Fibroblast of skin of abdomen (primary cell): Measurements from ENCODE around the gene PPP4R4.
"Not testable (repeated sequence)": the region's sequence is repeated elsewhere in the genome, so short reads cannot be mapped to it uniquely, and the experiment has no call there.

ENCODE experiments used
- DNase-seq: peaks from one replicate; pipeline ENCODE4 v3.0.0-alpha.2; 2013

Gene PPP4R4

DNA sequence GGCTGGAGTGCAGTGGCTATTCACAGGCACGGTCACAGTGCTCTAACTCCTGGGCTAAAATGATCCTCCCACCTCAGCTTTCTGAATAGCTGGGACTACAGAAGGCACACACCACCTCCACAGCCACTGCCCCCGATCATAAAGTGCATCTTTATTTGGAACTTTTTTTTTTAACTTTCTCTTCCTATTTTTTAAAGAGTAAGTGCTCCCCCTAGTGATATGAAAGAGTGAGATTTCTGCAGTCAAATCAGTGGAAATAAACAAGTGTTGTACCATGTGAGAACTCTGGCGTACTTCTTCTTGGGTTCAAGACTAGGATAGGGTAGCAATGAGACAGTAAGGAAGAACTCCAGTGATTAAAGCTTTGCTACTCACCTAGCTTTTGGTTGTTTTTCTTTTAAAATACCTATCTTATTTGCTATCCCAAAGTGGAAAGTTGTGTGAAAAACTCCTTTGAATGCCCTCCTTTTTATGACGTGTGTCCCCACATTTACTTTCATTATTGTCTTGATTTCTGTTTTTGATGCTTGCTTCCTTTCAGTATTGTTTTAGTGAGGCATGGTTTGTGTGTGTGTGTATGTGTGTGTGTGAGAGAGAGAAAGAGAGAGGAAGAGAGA, 6.6 kb downstream of the PPP4R4 start:
- peak; percentile 32 for DNase-seq

- no peak for DNase-seq
These were observed 7.7 kb downstream of the PPP4R4 start for GRCh38 chr14:94181835-94182234.

GRCh38 chr14:94192536-94192935, 18.4 kb downstream of the PPP4R4 start:
- DNase-seq = no peak

DNA sequence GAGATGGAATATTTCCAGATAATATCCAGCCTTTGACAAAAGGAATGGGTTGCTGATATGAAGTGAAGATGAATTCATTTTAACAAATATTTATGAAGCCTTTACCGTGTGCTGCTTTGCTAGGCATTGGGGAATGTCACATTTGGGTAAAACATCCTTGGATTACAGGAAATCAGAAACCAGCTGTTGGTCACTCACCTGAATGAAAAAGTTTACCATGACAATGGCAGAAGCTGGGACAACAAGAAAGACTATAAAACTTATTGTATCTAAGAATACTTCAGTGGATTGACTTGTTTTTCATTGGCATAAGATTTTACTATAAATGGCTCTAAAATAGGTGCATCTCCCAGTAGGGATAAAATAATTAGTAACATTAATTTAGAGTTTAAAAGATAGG, 19.7 kb downstream of the PPP4R4 start:
- no peak for DNase-seq

GRCh38 chr14:94196057-94196456, 21.9 kb downstream of the PPP4R4 start:
- DNase-seq = no peak

DNA sequence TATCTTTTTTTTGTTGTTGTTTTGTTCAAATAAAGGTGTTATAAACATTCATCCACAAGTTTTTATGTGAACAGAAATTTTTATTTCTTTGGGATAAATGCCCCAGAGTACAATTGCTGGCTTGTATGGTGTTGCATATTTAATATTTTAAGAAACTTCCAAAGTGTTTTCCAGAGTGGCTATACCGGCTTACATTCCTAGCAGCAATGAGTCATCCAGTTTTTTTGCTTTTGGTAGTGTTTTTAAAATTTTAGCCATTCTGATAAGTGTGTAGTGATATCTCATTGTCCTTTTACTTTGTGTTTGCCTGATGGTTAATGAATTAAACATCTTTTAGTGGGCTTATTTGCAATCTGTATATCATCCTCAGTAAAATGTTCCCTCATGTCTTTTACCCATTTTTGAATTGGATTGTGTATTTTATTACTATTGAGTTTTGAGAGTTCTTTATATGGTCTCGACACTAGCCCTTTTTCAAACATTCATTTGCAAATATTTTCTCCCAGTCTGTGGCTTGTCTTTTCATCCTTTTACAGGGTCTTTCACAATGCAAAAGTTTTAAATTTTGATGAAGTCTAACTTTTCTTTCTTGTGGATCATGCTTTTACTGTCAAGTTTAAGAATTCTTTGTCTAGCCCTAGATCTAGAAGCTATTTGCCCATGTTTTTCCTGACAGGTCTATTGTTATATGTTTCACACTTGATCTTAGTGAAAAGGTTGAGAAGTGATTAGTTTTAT, 29.5 kb downstream of the PPP4R4 start:
- DNase-seq = no peak

DNA sequence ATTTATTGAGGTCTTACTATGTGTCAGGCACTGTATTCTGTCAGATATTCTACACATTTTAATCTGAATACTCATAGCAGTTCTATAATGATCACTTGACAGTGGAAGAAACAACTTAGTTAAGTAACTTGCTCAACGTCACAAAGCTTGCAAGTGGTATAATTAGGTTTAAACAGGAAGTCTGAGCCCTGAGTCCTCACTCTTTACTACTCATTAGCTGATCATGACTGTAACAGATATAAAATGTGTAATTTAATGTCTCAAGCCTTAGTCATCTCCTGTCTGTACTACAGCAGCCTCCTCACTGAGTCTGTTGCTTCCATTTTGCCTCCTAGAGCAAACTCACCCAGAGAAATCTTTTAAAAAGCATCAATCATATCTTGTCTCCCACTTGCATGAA, 38.9 kb downstream of the PPP4R4 start:
- DNase-seq = peak; percentile 81

DNA sequence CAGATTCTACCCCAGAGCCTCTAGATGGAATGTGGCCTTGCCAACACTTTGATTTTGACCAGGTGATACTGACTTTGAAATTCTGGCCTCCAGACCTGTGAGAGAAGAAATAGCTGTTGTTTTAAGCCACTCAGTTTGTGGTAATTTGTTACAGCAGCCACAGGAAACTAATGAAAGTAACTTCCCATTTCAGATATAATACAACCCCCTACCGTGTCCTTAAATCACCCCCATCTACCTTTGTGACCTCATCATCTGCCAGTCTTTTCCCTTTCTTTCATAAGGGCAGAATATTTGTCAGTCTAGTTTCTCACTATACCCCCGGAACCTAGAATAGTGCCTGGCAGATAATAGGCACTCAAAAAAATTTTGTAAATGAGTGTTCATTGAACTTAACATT, 39.6 kb downstream of the PPP4R4 start:
- DNase-seq = no peak

DNA sequence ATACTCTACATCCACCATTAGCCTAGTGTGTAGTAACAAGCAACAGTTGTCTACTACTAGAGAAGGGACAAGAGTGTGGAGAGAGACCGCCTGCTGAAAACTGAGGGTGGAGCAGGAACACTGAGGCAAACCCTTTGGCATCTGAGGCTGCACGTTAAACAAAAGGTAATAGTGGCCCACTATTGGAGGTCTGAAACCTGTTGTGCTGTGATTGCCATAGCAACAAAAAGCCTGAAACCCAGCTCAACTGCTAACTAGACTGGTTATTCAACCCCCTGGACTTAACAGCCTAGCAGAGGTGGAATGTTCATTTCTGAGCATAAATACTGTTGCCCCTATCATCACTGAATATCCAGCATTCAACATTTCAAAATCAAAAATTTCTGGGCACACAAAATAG, 43.0 kb downstream of the PPP4R4 start:
- no peak for DNase-seq

- peak; percentile 9 for DNase-seq
These were observed 44.2 kb downstream of the PPP4R4 start for GRCh38 chr14:94218198-94218886.

DNA sequence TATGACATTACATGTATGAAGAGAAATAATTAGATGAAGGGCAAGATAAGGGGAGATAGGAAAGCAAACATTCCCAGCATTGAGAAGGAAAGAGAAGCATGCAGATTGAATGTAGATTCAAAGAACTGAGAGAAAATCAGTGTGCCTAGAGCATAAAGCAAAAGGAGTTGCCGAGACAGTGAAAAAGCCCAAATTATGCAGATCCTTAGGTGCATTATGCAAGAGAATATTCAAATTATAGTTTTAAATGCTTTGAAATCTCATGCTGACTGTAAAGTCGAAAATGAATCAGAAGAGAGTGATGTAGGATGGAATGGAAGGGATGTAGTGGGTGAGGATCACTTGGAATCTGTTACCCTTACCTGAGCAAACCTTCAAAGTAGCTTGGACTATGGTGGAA, 49.9 kb downstream of the PPP4R4 start:
- DNase-seq = no peak

- DNase-seq = no peak
These were observed 51.6 kb downstream of the PPP4R4 start for GRCh38 chr14:94225460-94226378.

GRCh38 chr14:94227029-94227428, 52.9 kb downstream of the PPP4R4 start:
- peak; percentile 77 for DNase-seq

- no peak for DNase-seq
These were observed 62.9 kb downstream of the PPP4R4 start for GRCh38 chr14:94237046-94237445.

- no peak for DNase-seq
These were observed 63.9 kb downstream of the PPP4R4 start for GRCh38 chr14:94237983-94238382.

DNA sequence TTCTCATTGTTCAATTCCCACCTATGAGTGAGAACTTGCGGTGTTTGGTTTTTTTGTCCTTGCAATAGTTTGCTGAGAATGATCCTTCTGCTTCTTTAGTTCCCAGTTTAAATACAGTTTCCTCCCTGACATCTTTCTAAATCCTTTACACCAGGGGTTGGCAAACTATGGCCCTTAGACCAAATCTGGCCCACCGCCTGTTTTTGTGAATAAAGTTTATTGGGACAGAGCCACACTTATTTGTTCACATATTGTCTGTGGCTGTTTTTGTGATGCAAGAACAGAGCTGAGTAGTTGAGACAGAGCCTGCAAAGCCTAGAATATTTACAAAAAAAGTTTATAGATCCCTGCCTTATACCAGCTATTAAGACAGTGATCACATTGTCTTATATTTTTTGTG, 65.3 kb downstream of the PPP4R4 start:
- no peak for DNase-seq

DNA sequence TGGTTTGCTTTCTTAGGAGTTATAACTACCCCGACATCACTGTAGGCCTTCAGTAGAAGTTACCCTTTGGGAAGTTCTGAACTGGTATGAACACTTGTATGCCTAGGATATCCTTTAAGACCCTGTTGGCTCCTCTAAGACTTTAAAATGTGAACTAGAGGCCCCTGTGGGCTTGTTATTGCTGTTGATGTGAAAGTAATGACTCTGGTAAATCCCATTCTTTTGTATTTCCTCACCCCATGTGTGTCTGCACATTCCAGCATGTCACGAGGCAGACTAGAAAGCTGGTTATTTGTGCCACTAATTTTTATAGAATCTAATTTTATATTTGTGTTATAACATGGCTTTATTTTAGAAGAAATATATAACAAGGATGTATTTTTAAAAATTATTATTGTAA, 70.1 kb downstream of the PPP4R4 start:
- DNase-seq = peak; percentile 1

GRCh38 chr14:94264195-94264594, 90.1 kb downstream of the PPP4R4 start:
- DNase-seq = not testable (repeated sequence)

GRCh38 chr14:94267352-94267751, 93.2 kb downstream of the PPP4R4 start:
- DNase-seq = no peak

DNA sequence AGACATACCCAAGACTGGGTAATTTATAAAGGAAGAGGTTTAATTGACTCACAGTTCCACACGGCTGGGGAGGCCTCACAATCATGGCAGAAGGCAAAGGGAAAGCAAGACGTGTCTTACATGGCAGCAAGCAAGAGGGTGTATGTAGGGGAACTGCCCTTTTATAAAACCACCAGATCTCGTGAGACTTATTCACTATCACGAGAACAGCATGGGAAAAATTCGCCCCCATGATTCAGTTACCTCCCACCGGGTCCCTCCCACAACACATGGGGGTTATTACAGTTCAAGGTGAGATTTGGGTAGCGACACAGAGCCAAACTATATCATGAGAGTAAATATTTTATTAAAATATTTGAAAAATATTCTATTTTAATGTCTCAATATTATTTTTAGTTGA, 94.5 kb downstream of the PPP4R4 start:
- not testable (repeated sequence) for DNase-seq

- no peak for DNase-seq
These were observed 95.0 kb downstream of the PPP4R4 start for GRCh38 chr14:94269156-94269555.

- DNase-seq = not testable (repeated sequence)
These were observed 102.9 kb downstream of the PPP4R4 start for GRCh38 chr14:94276898-94277561.
